K562 (cell line): ENCODE data around the gene FGFRL1. TPM values are rescaled to one million over a fixed set of nuclear protein-coding genes. Genes with fewer than 3 reads are reported as not detected.
A peak's percentile ranks its signal among the peaks of the same experiment; 100 is the strongest.

Source experiments
- ATAC-seq: fragments of 200-7000 bp; cut with Tn5 transposase; 3 replicates; pipeline ENCODE4 v1.9.1; 2020; ENCODE audit warnings: moderate library complexity
- BruUV-seq: library from RNA; stranded (reverse); fragments of 400-500 nt; replicated peaks from 2 replicates; lab custom pipeline; 2021; lab: Mats Ljungman, UMichigan
- CTCF ChIA-PET: fragments of 300-600 bp; formaldehyde crosslinking; extraction: SDS; loops from one replicate; lab custom pipeline; 2021; ENCODE audit warnings: low intra/inter-chr PET ratio; lab: Yijun Ruan, JAX
- POLR2A ChIA-PET: fragments of 300-600, 350-650 bp; sonication (Branson Sonifier 250); formaldehyde crosslinking; extraction: SDS; loops from one replicate; lab custom pipeline; 2021; ENCODE audit warnings: antibody characterized with exemption, inconsistent platforms; lab: Yijun Ruan, JAX
- DNase-seq, 4 experiments: peaks; one replicate each; pipeline versions ENCODE4 v3.0.0 to v3.0.0-alpha.2; 2011 to 2018; ENCODE audit warnings: low spot score in 3 of 4, mixed read lengths in 3 of 4; ENCODE audit errors: extremely low read depth in 1 of 4
- FAIRE-seq: peaks from 2 replicates; lab custom pipeline; 2011; peaks lifted over from hg19 to GRCh38; lab: Jason Lieb, UNC
- H2AFZ ChIP-seq: 2 replicates; pipeline ENCODE4 v1.6.0; 2011; ENCODE audit warnings: low read depth, low read length, control low read depth, inconsistent platforms
- H3K27ac ChIP-seq: fragments of 200-600 bp; 3 replicates; pipeline ENCODE4 v1.8.0; 2011; ENCODE audit warnings: low read depth, mild to moderate bottlenecking, control low read depth, inconsistent platforms, low read length, moderate library complexity, mixed read lengths; ENCODE audit errors: extremely low read depth
- H3K27me3 ChIP-seq, 2 experiments: fragments of 300-600 bp in 1 of 2; 2 replicates in 1 of 2; 3 replicates in 1 of 2; pipeline versions ENCODE4 v1.6.0 to v1.8.0; 2011; ENCODE audit warnings: inconsistent platforms in 2 of 2, low read length in 2 of 2, mild to moderate bottlenecking in 1 of 2, mixed read lengths in 1 of 2, moderate library complexity in 1 of 2; ENCODE audit not compliant: control insufficient read depth in 2 of 2, insufficient read depth in 2 of 2
- H3K36me3 ChIP-seq: fragments of 300-600 bp; 3 replicates; pipeline ENCODE4 v1.8.0; 2011; ENCODE audit warnings: mild to moderate bottlenecking, low read length, inconsistent platforms; ENCODE audit not compliant: control insufficient read depth, insufficient read depth
- H3K4me1 ChIP-seq, 2 experiments: fragments of 200-600 bp in 1 of 2; replicated peaks in 1 of 2; 2 replicates in 1 of 2; 3 replicates in 1 of 2; pipeline versions ENCODE4 v1.5.1 to v1.8.0; 2011; ENCODE audit warnings: inconsistent platforms in 2 of 2, low read length in 2 of 2, mild to moderate bottlenecking in 1 of 2, mixed read lengths in 1 of 2, moderate library complexity in 1 of 2; ENCODE audit not compliant: control insufficient read depth in 2 of 2, insufficient read depth in 2 of 2
- H3K4me2 ChIP-seq: 2 replicates; pipeline ENCODE4 v1.6.1; 2011; ENCODE audit warnings: low read length, control low read depth, inconsistent platforms, mixed read lengths; ENCODE audit not compliant: insufficient read depth
- H3K4me3 ChIP-seq: fragments of 200-600 bp; sonication (generic), shearing (Covaris generic); 2 replicates; pipeline ENCODE4 v1.5.1; 2016; ENCODE audit warnings: control low read depth, inconsistent platforms
- H3K79me2 ChIP-seq: fragments of 200-600 bp; 3 replicates; pipeline ENCODE4 v1.8.0; 2011; ENCODE audit warnings: low read length, inconsistent platforms; ENCODE audit not compliant: control insufficient read depth, insufficient read depth
- H3K9ac ChIP-seq, 2 experiments: 2 replicates each; pipeline versions ENCODE4 v1.6.0 to v1.6.1; 2011; ENCODE audit warnings: low read depth in 2 of 2, low read length in 2 of 2, control low read depth in 1 of 2, inconsistent platforms in 1 of 2, mild to moderate bottlenecking in 1 of 2, mixed read lengths in 1 of 2; ENCODE audit not compliant: insufficient read depth in 1 of 2
- H3K9me1 ChIP-seq: one replicate; pipeline ENCODE4 v1.6.0; 2011; ENCODE audit warnings: inconsistent platforms, mild to moderate bottlenecking, low read length, moderate library complexity; ENCODE audit not compliant: control insufficient read depth, insufficient read depth
- H3K9me3 ChIP-seq: replicated peaks from 2 replicates; pipeline ENCODE4 v1.5.1; 2011; ENCODE audit warnings: low read depth, low read length, inconsistent platforms; ENCODE audit not compliant: control insufficient read depth, insufficient read depth
- H4K20me1 ChIP-seq: replicated peaks from 2 replicates; pipeline ENCODE4 v1.6.1; 2011; ENCODE audit warnings: low read length, inconsistent platforms, mixed read lengths; ENCODE audit not compliant: control insufficient read depth, insufficient read depth
- ARID3A ChIP-seq: IDR thresholded peaks from 2 replicates; pipeline ENCODE4 v1.6.1; 2012; ENCODE audit warnings: low read depth, low read length, improper control_type of control experiment, borderline replicate concordance
- BCOR ChIP-seq: fragments of 450-650 bp; IDR thresholded peaks from 2 replicates; pipeline ENCODE4 v1.6.1; 2016
- CBX3 ChIP-seq, 2 experiments: IDR thresholded peaks; 1 replicate in 1 of 2; 2 replicates in 1 of 2; pipeline ENCODE4 v1.6.1; 2012; ENCODE audit warnings: inconsistent platforms in 2 of 2, low read length in 2 of 2, borderline replicate concordance in 1 of 2, control low read depth in 1 of 2
- DACH1 ChIP-seq: fragments of 450-650 bp; IDR thresholded peaks from 2 replicates; pipeline ENCODE4 v1.6.1; 2018; ENCODE audit not compliant: partially characterized antibody
- DLX4 ChIP-seq: fragments of 250-450 bp; sonication (Bioruptor Pico); IDR thresholded peaks from 2 replicates; pipeline ENCODE4 v1.6.1; 2021; ENCODE audit warnings: mild to moderate bottlenecking
- HNRNPL ChIP-seq: fragments of 200-400 bp; formaldehyde crosslinking; IDR thresholded peaks from 2 replicates; pipeline ENCODE4 v1.6.1; 2017; ENCODE audit warnings: low read depth, mild to moderate bottlenecking, low read length
- KAT2B ChIP-seq: IDR thresholded peaks from one replicate; pipeline ENCODE4 v1.6.1; 2012; ENCODE audit warnings: low read depth, mild to moderate bottlenecking, control low read depth, inconsistent platforms, low read length, moderate library complexity
- MTA1 ChIP-seq: fragments of 450-650 bp; IDR thresholded peaks from 2 replicates; pipeline ENCODE4 v1.6.1; 2017; ENCODE audit warnings: borderline replicate concordance
- MTF1 ChIP-seq: fragments of 250-450 bp; sonication (Bioruptor Pico); IDR thresholded peaks from 2 replicates; pipeline ENCODE4 v1.9.0; 2021; ENCODE audit warnings: moderate library complexity, mild to moderate bottlenecking, inconsistent platforms, borderline replicate concordance
- SIN3B ChIP-seq: fragments of 450-650 bp; IDR thresholded peaks from 2 replicates; pipeline ENCODE4 v1.6.1; 2017; ENCODE audit warnings: low read depth, mild to moderate bottlenecking, moderate library complexity
- SMARCA5 ChIP-seq: fragments of 450-650 bp; IDR thresholded peaks from 2 replicates; pipeline ENCODE4 v1.6.1; 2016
- SOX6 ChIP-seq: fragments of 450-650 bp; IDR thresholded peaks from 2 replicates; pipeline ENCODE4 v1.6.1; 2014; ENCODE audit warnings: mild to moderate bottlenecking
- SP1 ChIP-seq: sonication (generic); formaldehyde crosslinking; IDR thresholded peaks from 2 replicates; pipeline ENCODE4 v1.8.1; 2022; ENCODE audit warnings: mild to moderate bottlenecking, missing genetic modification reagents
- STAG1 ChIP-seq: sonication (generic); formaldehyde crosslinking; IDR thresholded peaks from 2 replicates; pipeline ENCODE4 v1.5.0; 2020; ENCODE audit warnings: missing genetic modification reagents, borderline replicate concordance
- SUPT5H ChIP-seq: fragments of 450-650 bp; IDR thresholded peaks from 2 replicates; pipeline ENCODE4 v1.6.1; 2016
- ZFP91 ChIP-seq: sonication (generic); formaldehyde crosslinking; IDR thresholded peaks from 2 replicates; pipeline ENCODE4 v1.8.0; 2022; ENCODE audit warnings: mild to moderate bottlenecking, missing genetic modification reagents
- ZNF274 ChIP-seq: IDR thresholded peaks from 2 replicates; pipeline ENCODE4 v1.6.1; 2011; ENCODE audit warnings: low read depth, mild to moderate bottlenecking, low read length, moderate library complexity, borderline replicate concordance
- ZNF449 ChIP-seq: fragments of 250-450 bp; sonication (Bioruptor Pico); IDR thresholded peaks from 2 replicates; pipeline ENCODE4 v1.8.0; 2022; ENCODE audit warnings: moderate library complexity, mild to moderate bottlenecking, inconsistent platforms
- WGBS: fragments of 100-300 bp; shearing (Covaris generic); methylation state at CpG from one replicate; pipeline ENCODE4 v1.1.6; 2016; ENCODE audit warnings: low coverage, mixed read lengths; ENCODE audit not compliant: insufficient coverage; ENCODE audit errors: missing lambda C conversion rate; 5-methylcytosine and 5-hydroxymethylcytosine counted together
- in situ Hi-C: fragments of 300-500 bp; cut with MboI; formaldehyde crosslinking; loops from 4 replicates; pipeline ENCODE4 v1.15.0; 2018; ENCODE audit warnings: inconsistent platforms, mixed read lengths
- intact Hi-C: fragments of 100-400 bp; cut with micrococcal nuclease; formaldehyde crosslinking; loops from 2 replicates; pipeline ENCODE4 v1.14.2; 2022
- polyA plus RNA-seq, 8 experiments: library from polyadenylated mRNA; depleted of rRNA in 4 of 8; stranded (reverse) in 5 of 8; unstranded in 3 of 8; fragments of >200 nt; fragmentation: Nextera tagmentation in 2 of 8; fragmentation: Illumina TruSeq in 1 of 8; extraction: Ambion mirVana in 2 of 8; extraction: Trizol in 1 of 8; gene quantifications; 2 replicates each; pipeline versions ENCODE4 v1.2.1 to v1.2.3, GENCODE V29; 2011 to 2014; ENCODE audit warnings: inconsistent platforms in 1 of 8, missing spikeins in 1 of 8
- total RNA-seq, 7 experiments: library from RNA; depleted of rRNA in 6 of 7; stranded (reverse); fragments of >200 nt in 6 of 7; fragmentation: Illumina TruSeq in 2 of 7; extraction: Trizol in 2 of 7; gene quantifications; 2 replicates each; pipeline versions ENCODE4 v1.2.1 to v1.2.3, GENCODE V29; 2011 to 2021; ENCODE audit warnings: low replicate concordance in 1 of 7

The FGFRL1 gene
- total and polyA plus RNA-seq, 9 of the 15 experiments (the other 6 are each of a cell fraction or from before 2014, with no cell fraction given) = 0.34 to 49.9 (median 14.6) TPM

- CTCF ChIA-PET = no interaction called here
- Histone ChIP-seq H3K36me3 (peaks cover 12% of the 10 kb centered on the region; the same call in 2 of the 3 replicates), H3K9me3 (no peaks in the 10 kb centered on the region), H3K27ac (no peak overlapping the region), H2AFZ (peak overlapping the region; percentile 88), H3K27me3 (no peaks in the 10 kb centered on the region), H3K9ac (peak overlapping the region; percentile 49 to 91; a peak in 3 of 4 replicates), H3K79me2 (peaks cover 12% of the 10 kb centered on the region), H3K4me1 (peaks cover 14 to 61% of the 10 kb centered on the region in 2 experiments; a peak in 4 of 5 replicates), H4K20me1 (no peaks in the 10 kb centered on the region), H3K4me2 (peak overlapping the region; percentile 79), H3K4me3 (peak overlapping the region; percentile 52), H3K9me1 (peaks cover 4% of the 10 kb centered on the region)
- WGBS = 14% methylated on average over 28 of the region's 36 CpGs
- BruUV-seq = no TSS peak
- intact Hi-C loops (no loop called here), in situ Hi-C loops (no loop called here)
- DNase-seq (no peak), FAIRE-seq (no peak), ATAC-seq (no peak)
- POLR2A ChIA-PET = interaction anchor here (0.8 to 0.9 kb wide), 2 partner anchors 24 to 40 kb away, joined by 3 read pairs; no protein-coding TSS in a partner anchor
- TF ChIP-seq CBX3 (IDR thresholded peaks at IDR 0.05; ENCODE audit: borderline replicate concordance in 1 of 2, low read length in 2 of 2) (no peak), SP1 (CRISPR knock-in tag) (no peak; the same call in 1 of the 2 replicates), MTA1 (no peak), DLX4 (CRISPR knock-in tag) (no peak), STAG1 (CRISPR knock-in tag) (no peak), SOX6 (no peak), DACH1 (no peak), SIN3B (no peak), SMARCA5 (peak; percentile 43; the same call in 1 of the 2 replicates), SUPT5H (no peak), MTF1 (no peak), KAT2B (no peak), ARID3A (no peak), ZNF449 (CRISPR knock-in tag) (no peak), BCOR (peak; percentile 43; the same call in 1 of the 2 replicates), HNRNPL (no peak), ZNF274 (no peak), ZFP91 (0 out of 2 replicates have a peak, but pooled peaks have one; percentile 19)
Observed at GRCh38 chr4:1008840-1009541, 2.4 kb upstream of the FGFRL1 start.
